Measurements from ENCODE around the gene SLC27A6. TPM values are rescaled to one million over a fixed set of nuclear protein-coding genes. Genes with fewer than 3 reads are reported as not detected.

The SLC27A6 gene
- total RNA-seq, 1 experiment from 2014 or later = not detected

GRCh38 chr5:129082225-129083136 lies 117.2 kb downstream of the SLC27A6 start:
- in situ Hi-C loops (cut with HindIII; ENCODE audit: low pct_unique_long_range_greater_than_20kb, low sequenced_read_pairs) = no loop called here

More at GRCh38 chr5:129082225-129083136, 117.2 kb downstream of the SLC27A6 start:
- DNase-seq (ENCODE audit: low read depth, low spot score) = no peak

Other genes starting within 250 kb of the SLC27A6 start
- 11.7 and 12.7 TPM in 2 replicates for gene ISOC1, start 129.3 kb downstream of the SLC27A6 start, total RNA-seq (2014; rRNA removed; shearing (Covaris generic))